Testis (tissue), 2 donors: ENCODE measurements around the gene HPS6.

Experiments
- POLR2A ChIP-seq: fragments of 450-650 bp; IDR thresholded peaks from one replicate; pipeline ENCODE4 v1.6.1; 2017; ENCODE audit warnings: antibody characterized with exemption, mild to moderate bottlenecking, moderate library complexity
- TF ChIP-seq, protein P1 (sequence below), 3 experiments: fragments of 450-650 bp in 2 of 3; fragments of 200-600 bp in 1 of 3; sonication (generic) in 1 of 3; IDR thresholded peaks; one replicate each; pipeline ENCODE4 v1.5.1; 2016 to 2019; ENCODE audit warnings: antibody characterized with exemption in 3 of 3, mild to moderate bottlenecking in 2 of 3, moderate library complexity in 1 of 3

DNA sequence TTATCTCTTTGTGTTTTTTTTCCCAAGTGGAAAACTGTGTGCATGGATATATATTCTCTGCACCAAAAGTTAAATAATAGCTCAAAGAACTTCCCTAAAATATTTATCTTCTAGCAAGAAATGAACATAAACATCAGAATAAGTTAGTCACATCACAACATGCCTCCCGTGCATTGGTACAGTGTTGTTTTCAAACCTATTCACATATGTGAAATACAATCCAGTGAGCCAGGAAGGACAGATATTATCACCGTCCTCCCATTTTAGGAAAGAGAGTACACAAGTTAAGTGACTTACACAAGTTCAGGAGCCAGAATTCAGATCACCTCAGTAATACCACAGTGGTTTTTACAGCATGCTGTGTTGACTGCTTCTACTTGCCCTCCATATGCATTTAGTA lies 31.4 kb upstream of the HPS6 start:
- TF ChIP-seq, protein P1, sequence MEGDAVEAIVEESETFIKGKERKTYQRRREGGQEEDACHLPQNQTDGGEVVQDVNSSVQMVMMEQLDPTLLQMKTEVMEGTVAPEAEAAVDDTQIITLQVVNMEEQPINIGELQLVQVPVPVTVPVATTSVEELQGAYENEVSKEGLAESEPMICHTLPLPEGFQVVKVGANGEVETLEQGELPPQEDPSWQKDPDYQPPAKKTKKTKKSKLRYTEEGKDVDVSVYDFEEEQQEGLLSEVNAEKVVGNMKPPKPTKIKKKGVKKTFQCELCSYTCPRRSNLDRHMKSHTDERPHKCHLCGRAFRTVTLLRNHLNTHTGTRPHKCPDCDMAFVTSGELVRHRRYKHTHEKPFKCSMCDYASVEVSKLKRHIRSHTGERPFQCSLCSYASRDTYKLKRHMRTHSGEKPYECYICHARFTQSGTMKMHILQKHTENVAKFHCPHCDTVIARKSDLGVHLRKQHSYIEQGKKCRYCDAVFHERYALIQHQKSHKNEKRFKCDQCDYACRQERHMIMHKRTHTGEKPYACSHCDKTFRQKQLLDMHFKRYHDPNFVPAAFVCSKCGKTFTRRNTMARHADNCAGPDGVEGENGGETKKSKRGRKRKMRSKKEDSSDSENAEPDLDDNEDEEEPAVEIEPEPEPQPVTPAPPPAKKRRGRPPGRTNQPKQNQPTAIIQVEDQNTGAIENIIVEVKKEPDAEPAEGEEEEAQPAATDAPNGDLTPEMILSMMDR (IDR thresholded peaks at IDR 0.05): no peak
- TF ChIP-seq POLR2A: no peak
